ENCODE measurements around the gene ITGAD. TPM values are rescaled to one million over a fixed set of nuclear protein-coding genes. Genes with fewer than 3 reads are reported as not detected.

ITGAD gene
- total RNA-seq, 1 donor from 2014 or later: not detected

DNA sequence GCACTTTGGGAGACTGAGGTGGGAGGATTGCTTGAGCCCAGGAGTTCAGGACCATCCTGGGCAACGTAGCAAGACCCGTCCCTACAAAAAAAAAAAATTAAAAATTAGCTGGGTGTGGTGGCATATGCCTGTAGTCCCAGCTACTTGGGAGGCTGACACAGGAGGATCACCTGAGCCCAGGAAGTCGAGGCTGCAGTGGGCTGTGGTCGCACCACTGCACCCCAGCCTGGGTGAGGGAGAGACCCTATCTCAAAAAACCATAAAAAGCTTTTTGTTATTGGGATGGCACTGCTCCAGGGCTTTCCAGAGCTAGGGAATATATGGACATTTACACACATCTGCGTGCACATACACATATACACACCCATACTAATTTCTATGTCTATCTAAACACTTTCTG is 58.1 kb downstream of the ITGAD start:
- H3K4me1 Mint-ChIP-seq (ENCODE audit: low read depth, unreplicated experiment): peaks cover 23% of the 10 kb centered on the region
- no peaks in the 10 kb centered on the region for H3K36me3 Mint-ChIP-seq (ENCODE audit: unreplicated experiment)
- peaks cover 2% of the 10 kb centered on the region for H3K27me3 Mint-ChIP-seq (ENCODE audit: unreplicated experiment)
- no peaks in the 10 kb centered on the region for H3K9me3 Mint-ChIP-seq (ENCODE audit: unreplicated experiment)
- no peak overlapping the region for H3K27ac Mint-ChIP-seq (ENCODE audit: unreplicated experiment)
- TF ChIP-seq, protein P1, sequence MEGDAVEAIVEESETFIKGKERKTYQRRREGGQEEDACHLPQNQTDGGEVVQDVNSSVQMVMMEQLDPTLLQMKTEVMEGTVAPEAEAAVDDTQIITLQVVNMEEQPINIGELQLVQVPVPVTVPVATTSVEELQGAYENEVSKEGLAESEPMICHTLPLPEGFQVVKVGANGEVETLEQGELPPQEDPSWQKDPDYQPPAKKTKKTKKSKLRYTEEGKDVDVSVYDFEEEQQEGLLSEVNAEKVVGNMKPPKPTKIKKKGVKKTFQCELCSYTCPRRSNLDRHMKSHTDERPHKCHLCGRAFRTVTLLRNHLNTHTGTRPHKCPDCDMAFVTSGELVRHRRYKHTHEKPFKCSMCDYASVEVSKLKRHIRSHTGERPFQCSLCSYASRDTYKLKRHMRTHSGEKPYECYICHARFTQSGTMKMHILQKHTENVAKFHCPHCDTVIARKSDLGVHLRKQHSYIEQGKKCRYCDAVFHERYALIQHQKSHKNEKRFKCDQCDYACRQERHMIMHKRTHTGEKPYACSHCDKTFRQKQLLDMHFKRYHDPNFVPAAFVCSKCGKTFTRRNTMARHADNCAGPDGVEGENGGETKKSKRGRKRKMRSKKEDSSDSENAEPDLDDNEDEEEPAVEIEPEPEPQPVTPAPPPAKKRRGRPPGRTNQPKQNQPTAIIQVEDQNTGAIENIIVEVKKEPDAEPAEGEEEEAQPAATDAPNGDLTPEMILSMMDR (IDR thresholded peaks at IDR 0.05; ENCODE audit: partially characterized antibody, unreplicated experiment): no peak
- no peak for DNase-seq
- no peak overlapping the region for H3K4me3 Mint-ChIP-seq (ENCODE audit: unreplicated experiment)

DNA sequence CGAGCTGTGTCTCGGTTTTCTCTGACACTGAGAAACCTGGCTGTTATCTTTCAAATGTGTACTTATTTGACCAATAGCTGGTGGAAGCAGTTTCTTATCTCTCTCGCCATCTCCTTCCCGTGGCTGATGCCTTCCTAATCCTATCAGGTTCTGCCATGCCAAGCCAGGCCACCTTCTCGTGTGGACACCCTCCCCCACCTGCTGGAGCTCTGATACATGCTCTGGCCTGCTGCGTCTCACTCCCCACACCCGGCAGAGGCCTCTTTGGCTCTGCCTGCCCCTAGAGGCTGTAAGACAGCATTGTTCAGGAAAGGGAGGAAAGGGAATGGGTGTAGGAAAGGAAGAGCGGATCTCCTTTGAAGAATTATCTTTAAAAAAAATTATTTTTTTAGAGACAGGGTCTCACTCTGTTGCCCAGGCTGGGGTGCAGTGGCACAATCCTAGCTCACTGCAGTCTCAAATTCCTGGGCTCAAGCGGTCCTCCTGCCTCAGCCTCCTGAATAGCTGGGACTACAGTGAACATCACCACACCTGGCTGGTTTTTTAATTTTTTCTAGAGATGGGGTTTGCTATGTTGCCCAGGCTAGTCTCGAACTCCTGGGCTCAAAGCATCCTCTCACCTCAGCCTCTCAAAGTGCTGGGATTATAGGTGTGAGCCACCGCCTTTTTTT is 58.7 kb downstream of the ITGAD start:
- Mint-ChIP-seq H3K9me3 (ENCODE audit: unreplicated experiment) (no peaks in the 10 kb centered on the region), H3K4me1 (ENCODE audit: low read depth, unreplicated experiment) (peaks cover 23% of the 10 kb centered on the region), H3K36me3 (ENCODE audit: unreplicated experiment) (no peaks in the 10 kb centered on the region), H3K27ac (ENCODE audit: unreplicated experiment) (peak overlapping the region; percentile 4), H3K27me3 (ENCODE audit: unreplicated experiment) (peaks cover 2% of the 10 kb centered on the region), H3K4me3 (ENCODE audit: unreplicated experiment) (peak overlapping the region; percentile 17)
- TF ChIP-seq, protein P1 (IDR thresholded peaks at IDR 0.05; ENCODE audit: partially characterized antibody, unreplicated experiment): peak; percentile 62
- DNase-seq: peak; percentile 68

DNA sequence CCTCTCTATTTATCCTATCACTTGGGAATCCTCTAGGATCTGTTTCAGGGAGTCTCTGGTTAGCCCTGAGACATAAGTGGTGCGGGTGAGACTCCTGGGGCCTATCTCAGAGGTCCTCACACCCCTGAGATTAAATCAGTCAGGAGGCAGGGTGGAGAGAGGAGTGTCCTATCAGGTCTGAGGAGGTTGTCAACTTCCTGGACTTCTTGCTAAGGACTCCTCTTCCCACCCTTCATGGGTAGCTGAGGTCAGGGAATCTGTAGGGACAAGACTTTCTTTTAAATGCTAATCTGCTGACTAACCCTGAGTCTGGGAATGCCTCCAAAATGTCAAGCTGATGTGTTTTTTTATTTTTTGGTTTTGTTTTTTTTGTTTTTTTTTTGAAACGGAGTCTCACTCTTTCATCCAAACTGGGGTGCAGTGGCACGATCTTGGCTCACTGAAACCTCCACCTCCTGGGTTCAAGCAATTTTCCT is 59.5 kb downstream of the ITGAD start:
- peaks cover 23% of the 10 kb centered on the region for H3K4me1 Mint-ChIP-seq (ENCODE audit: low read depth, unreplicated experiment)
- no peak overlapping the region for H3K27ac Mint-ChIP-seq (ENCODE audit: unreplicated experiment)
- H3K27me3 Mint-ChIP-seq (ENCODE audit: unreplicated experiment): peaks cover 2% of the 10 kb centered on the region
- no peak for DNase-seq
- H3K4me3 Mint-ChIP-seq (ENCODE audit: unreplicated experiment): no peak overlapping the region
- TF ChIP-seq, protein P1 (IDR thresholded peaks at IDR 0.05; ENCODE audit: partially characterized antibody, unreplicated experiment): no peak
- H3K36me3 Mint-ChIP-seq (ENCODE audit: unreplicated experiment): no peaks in the 10 kb centered on the region
- H3K9me3 Mint-ChIP-seq (ENCODE audit: unreplicated experiment): no peaks in the 10 kb centered on the region

DNA sequence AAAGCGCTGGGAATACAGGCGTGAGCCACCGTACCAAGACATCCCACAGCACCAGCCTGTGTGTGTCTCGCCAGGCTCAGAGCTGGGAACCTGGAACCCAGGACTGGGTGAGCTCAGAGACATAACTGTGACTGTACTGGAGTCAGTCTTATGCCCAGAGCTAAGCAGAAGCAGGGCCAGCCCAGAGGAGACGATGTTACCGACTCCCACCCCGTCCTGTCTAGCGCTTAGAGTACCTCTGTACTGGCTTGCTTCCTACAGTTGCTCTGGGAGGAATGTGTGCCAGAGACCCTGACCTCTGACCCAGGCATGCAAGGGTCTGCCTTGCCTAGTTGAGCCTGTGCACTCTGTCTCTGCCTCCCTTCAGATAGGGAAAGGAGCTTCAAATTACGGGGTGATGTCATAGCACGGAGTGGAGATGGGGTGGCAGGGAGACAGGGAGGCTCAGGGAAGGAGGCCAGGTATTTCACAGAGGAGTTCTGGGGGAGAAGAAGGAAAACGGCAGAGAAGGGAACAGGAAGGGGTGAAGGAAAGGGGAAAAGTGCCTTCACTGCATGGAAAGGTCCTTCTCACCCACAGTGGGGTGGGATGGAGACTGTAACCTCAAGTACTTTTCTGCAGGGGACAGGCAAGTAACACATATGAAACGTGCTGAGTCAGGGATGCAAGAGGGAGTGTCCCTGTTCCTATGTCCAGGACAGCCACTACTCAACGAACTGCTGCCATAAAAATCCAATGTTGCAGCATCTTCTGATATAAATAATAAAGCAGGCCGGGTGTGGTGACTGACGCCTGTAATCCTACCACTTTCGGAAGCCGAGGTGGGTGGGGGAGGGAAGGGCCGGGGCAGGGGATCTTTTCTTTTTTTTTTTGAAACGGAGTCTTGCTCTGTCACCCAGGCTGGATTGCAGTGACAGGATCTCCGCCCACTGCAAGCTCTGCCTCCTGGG is 60.4 kb downstream of the ITGAD start:
- no peaks in the 10 kb centered on the region for H3K36me3 Mint-ChIP-seq (ENCODE audit: unreplicated experiment)
- peak overlapping the region; percentile 22 for H3K27ac Mint-ChIP-seq (ENCODE audit: unreplicated experiment)
- peaks cover 25% of the 10 kb centered on the region for H3K4me1 Mint-ChIP-seq (ENCODE audit: low read depth, unreplicated experiment)
- H3K27me3 Mint-ChIP-seq (ENCODE audit: unreplicated experiment): peaks cover 6% of the 10 kb centered on the region
- peaks cover 4% of the 10 kb centered on the region for H3K9me3 Mint-ChIP-seq (ENCODE audit: unreplicated experiment)
- TF ChIP-seq, protein P1 (IDR thresholded peaks at IDR 0.05; ENCODE audit: partially characterized antibody, unreplicated experiment): no peak
- H3K4me3 Mint-ChIP-seq (ENCODE audit: unreplicated experiment): peak overlapping the region; percentile 41
- DNase-seq: no peak

Data from glutamatergic neuron (in vitro differentiated cells).